ENCODE data around the gene ANAPC4. TPM values are rescaled to one million over a fixed set of nuclear protein-coding genes. Genes with fewer than 3 reads are reported as not detected.
"Not testable (repeated sequence)": the region's sequence is repeated elsewhere in the genome, so short reads cannot be mapped to it uniquely, and the experiment has no call there.

ANAPC4 gene
- 10 to 100 TPM; 33.4 to 37.6 TPM for total RNA-seq

GRCh38 chr4:25376754-25377571 lies at the start of gene ANAPC4:
Gene ANAPC4, plus strand, starts transcription at chr4:25377263. Its CDS starts 165 bp downstream, at chr4:25377428.
- CTCF ChIA-PET = interaction anchor here (1.1 to 1.8 kb wide), 2 partner anchors 64 to 142 kb away, joined by 3 to 8 read pairs; partner anchors contain the start of gene ZCCHC4

GRCh38 chr4:25328463-25328862 lies 48.6 kb upstream of the ANAPC4 start:
- POLR2A ChIA-PET = not testable (repeated sequence)
- CTCF ChIA-PET = interaction anchor here (5.1 kb wide), 1 partner anchor 16 kb away, joined by 22 read pairs; the partner anchor contains the start of gene ZCCHC4

More at GRCh38 chr4:25376754-25377571, at the start of gene ANAPC4:
- POLR2A ChIA-PET = interaction anchor here (0.6 to 1.8 kb wide), 4 partner anchors 9 to 825 kb away, joined by 3 to 9 read pairs (median 5); partner anchors contain the start of genes SEPSECS and ZCCHC4

- ChIA-PET POLR2A (interaction anchor here (0.6 kb wide), 1 partner anchor 18 kb away, joined by 4 read pairs; the partner anchor contains the start of gene ZCCHC4), CTCF (interaction anchor here (0.9 to 5.1 kb wide), 2 partner anchors 9 to 17 kb away, joined by 3 to 22 read pairs; partner anchors contain the start of gene ZCCHC4)
Measured at GRCh38 chr4:25330335-25330734, 46.7 kb upstream of the ANAPC4 start.

- ChIA-PET POLR2A (interaction anchor here (0.6 to 0.8 kb wide), 2 partner anchors 19 kb away, joined by 4 read pairs; partner anchors contain the start of gene ZCCHC4), CTCF (interaction anchor here (0.7 to 5.1 kb wide), 3 partner anchors 10 to 79 kb away, joined by 3 to 22 read pairs (median 6); partner anchors contain the start of gene ZCCHC4)
Measured at GRCh38 chr4:25330905-25331808, 45.9 kb upstream of the ANAPC4 start.

GRCh38 chr4:25343671-25344070 lies 33.4 kb upstream of the ANAPC4 start:
- ChIA-PET POLR2A (no interaction called here), CTCF (no interaction called here)

GRCh38 chr4:25345744-25346143 lies 31.3 kb upstream of the ANAPC4 start:
- POLR2A ChIA-PET = no interaction called here
- CTCF ChIA-PET = no interaction called here

- ChIA-PET POLR2A (no interaction called here), CTCF (no interaction called here)
Measured at GRCh38 chr4:25346913-25347312, 30.1 kb upstream of the ANAPC4 start.

GRCh38 chr4:25347473-25347872 lies 29.6 kb upstream of the ANAPC4 start:
- POLR2A ChIA-PET = no interaction called here
- CTCF ChIA-PET = no interaction called here

GRCh38 chr4:25347971-25348370 lies 29.1 kb upstream of the ANAPC4 start:
- POLR2A ChIA-PET = no interaction called here
- CTCF ChIA-PET = no interaction called here

GRCh38 chr4:25350561-25350960 lies 26.5 kb upstream of the ANAPC4 start:
- ChIA-PET CTCF (interaction anchor here (0.7 kb wide), 1 partner anchor 40 kb away, joined by 6 read pairs; no protein-coding TSS in a partner anchor), POLR2A (no interaction called here)

- ChIA-PET POLR2A (no interaction called here), CTCF (interaction anchor here (1.0 kb wide), 1 partner anchor 39 kb away, joined by 3 read pairs; the partner anchor contains the start of gene ZCCHC4)
Measured at GRCh38 chr4:25351777-25352416, 25.2 kb upstream of the ANAPC4 start.

GRCh38 chr4:25356068-25356467 lies 21.0 kb upstream of the ANAPC4 start:
- POLR2A ChIA-PET = no interaction called here
- CTCF ChIA-PET = interaction anchor here (0.9 to 1.3 kb wide), 2 partner anchors 20 to 43 kb away, joined by 3 to 6 read pairs; partner anchors contain the start of gene ZCCHC4

GRCh38 chr4:25358515-25359275 lies 18.4 kb upstream of the ANAPC4 start:
- ChIA-PET POLR2A (no interaction called here), CTCF (no interaction called here)

GRCh38 chr4:25361253-25361652 lies 15.8 kb upstream of the ANAPC4 start:
- CTCF ChIA-PET = no interaction called here
- POLR2A ChIA-PET = no interaction called here

GRCh38 chr4:25367004-25367621 lies 9.9 kb upstream of the ANAPC4 start:
- ChIA-PET CTCF (interaction anchor here (1.2 to 3.5 kb wide), 2 partner anchors 54 to 133 kb away, joined by 3 to 18 read pairs; partner anchors contain the start of genes PI4K2B and ZCCHC4), POLR2A (no interaction called here)

GRCh38 chr4:25367877-25368276 lies 9.2 kb upstream of the ANAPC4 start:
- CTCF ChIA-PET = interaction anchor here (0.8 to 3.5 kb wide), 2 partner anchors 55 to 188 kb away, joined by 3 to 18 read pairs; partner anchors contain the start of gene ZCCHC4
- POLR2A ChIA-PET = interaction anchor here (0.8 kb wide), 1 partner anchor 9 kb away, joined by 5 read pairs; the partner anchor contains the start of gene ANAPC4

- ChIA-PET POLR2A (interaction anchor here (0.8 kb wide), 1 partner anchor 9 kb away, joined by 5 read pairs; the partner anchor contains the start of gene ANAPC4), CTCF (interaction anchor here (0.8 to 3.5 kb wide), 2 partner anchors 55 to 188 kb away, joined by 3 to 18 read pairs; partner anchors contain the start of gene ZCCHC4)
Measured at GRCh38 chr4:25368315-25368714, 8.7 kb upstream of the ANAPC4 start.

- POLR2A ChIA-PET = no interaction called here
Measured at GRCh38 chr4:25370242-25370641, 6.8 kb upstream of the ANAPC4 start.

More at GRCh38 chr4:25370242-25370641, 6.8 kb upstream of the ANAPC4 start:
- CTCF ChIA-PET = no interaction called here

Data from activated CD8-positive, alpha-beta memory T cell treated with anti-CD3 and anti-CD28 coated beads for 36 hours (primary cell).